ENCODE measurements around the gene TARS2.
A peak's percentile ranks its signal among the peaks of the same experiment; 100 is the strongest.

TARS2 gene

GRCh38 chr1:150543500-150544143 is 56.4 kb downstream of the TARS2 start:
- no peak for DNase-seq

GRCh38 chr1:150544204-150544603 is 57.0 kb downstream of the TARS2 start:
- DNase-seq = no peak

- no peak for DNase-seq
Measured at GRCh38 chr1:150545486-150546032, 58.3 kb downstream of the TARS2 start.

- DNase-seq = no peak
Measured at GRCh38 chr1:150546294-150546937, 59.2 kb downstream of the TARS2 start.

GRCh38 chr1:150548324-150548631 is 61.1 kb downstream of the TARS2 start:
- no peak for DNase-seq

GRCh38 chr1:150548632-150549495 is 61.6 kb downstream of the TARS2 start, which contains the start of gene ADAMTSL4:
Gene ADAMTSL4, plus strand, starts transcription at chr1:150549408. Its CDS starts 2,881 bp downstream, at chr1:150552289.
- DNase-seq = no peak

- DNase-seq = no peak
Measured at GRCh38 chr1:150549496-150550221, 62.4 kb downstream of the TARS2 start.

- no peak for DNase-seq
Measured at GRCh38 chr1:150550222-150551050, 63.2 kb downstream of the TARS2 start.

GRCh38 chr1:150551051-150551783 is 64.0 kb downstream of the TARS2 start:
- DNase-seq = no peak

GRCh38 chr1:150551784-150552127 is 64.5 kb downstream of the TARS2 start:
- no peak for DNase-seq

GRCh38 chr1:150552128-150552910 is 65.1 kb downstream of the TARS2 start:
- peak; percentile 77 for DNase-seq

- no peak for DNase-seq
Measured at GRCh38 chr1:150552911-150553289, 65.7 kb downstream of the TARS2 start.

GRCh38 chr1:150553392-150554085 is 66.3 kb downstream of the TARS2 start:
- no peak for DNase-seq

- DNase-seq = no peak
Measured at GRCh38 chr1:150554086-150554452, 66.8 kb downstream of the TARS2 start.

- no peak for DNase-seq
Measured at GRCh38 chr1:150555198-150555970, 68.2 kb downstream of the TARS2 start.

- no peak for DNase-seq
Measured at GRCh38 chr1:150555971-150556865, 69.0 kb downstream of the TARS2 start.

- DNase-seq = no peak
Measured at GRCh38 chr1:150557065-150557600, 69.9 kb downstream of the TARS2 start.
